HCT116 (cell line): ENCODE data around the gene HERC3. TPM values are rescaled to one million over a fixed set of nuclear protein-coding genes. Genes with fewer than 3 reads are reported as not detected.

Experiments
- ATAC-seq: fragments of 200-7000 bp; cut with Tn5 transposase; 2 replicates; pipeline ENCODE4 v1.9.1; 2020; ENCODE audit warnings: mild to moderate bottlenecking, moderate library complexity
- BruUV-seq: library from RNA; stranded (reverse); fragments of 400-500 nt; replicated peaks from 2 replicates; lab custom pipeline; 2021; lab: Mats Ljungman, UMichigan
- CTCF ChIA-PET: fragments of 300-600 bp; sonication (Branson Sonifier 250); formaldehyde crosslinking; loops from one replicate; lab custom pipeline; 2021; ENCODE audit warnings: antibody characterized with exemption; lab: Charles Lee
- POLR2A ChIA-PET: fragments of 300-600, 350-600 bp; sonication (Branson Sonifier 250); formaldehyde crosslinking; loops from one replicate; lab custom pipeline; 2021; ENCODE audit warnings: antibody characterized with exemption; lab: Charles Lee
- RAD21 ChIA-PET, 2 experiments: fragments of 300-600 bp; sonication (Branson Sonifier 250); formaldehyde crosslinking; loops; one replicate each; lab custom pipeline; 2023; ENCODE audit warnings: low total read pairs in 2 of 2; ENCODE audit not compliant: uncharacterized antibody in 2 of 2, unreplicated experiment in 2 of 2, low non-redundant PET in 1 of 2; lab: Charles Lee
- DNase-seq: peaks from one replicate; pipeline ENCODE4 v3.0.0-alpha.2; 2010; ENCODE audit warnings: low read depth, low spot score
- H2AFZ ChIP-seq: fragments of 200-600 bp; shearing (Covaris generic), sonication (generic); 2 replicates; pipeline ENCODE4 v1.6.1; 2017; ENCODE audit warnings: low read depth, mixed run types, mixed read lengths, antibody characterized with exemption, low read length; ENCODE audit not compliant: poor library complexity, severe bottlenecking
- H3K27ac ChIP-seq: 2 replicates; pipeline ENCODE4 v1.5.1; 2012; ENCODE audit warnings: low read depth, low read length
- H3K27me3 ChIP-seq: fragments of 200-600 bp; sonication (generic); 2 replicates; pipeline ENCODE4 v1.6.1; 2016; ENCODE audit warnings: mixed run types, low read length, mixed read lengths; ENCODE audit not compliant: insufficient read depth
- H3K36me3 ChIP-seq, 2 experiments: fragments of 200-500 bp in 1 of 2; fragments of 200-600 bp in 1 of 2; sonication (Bioruptor generic) in 1 of 2; sonication (generic) in 1 of 2; 2 replicates each; pipeline versions ENCODE4 v1.5.1 to v1.6.1; 2014 to 2016; ENCODE audit warnings: low read length in 2 of 2, inconsistent platforms in 1 of 2, mixed read lengths in 1 of 2, mixed run types in 1 of 2; ENCODE audit not compliant: insufficient read depth in 2 of 2, control insufficient read depth in 1 of 2
- H3K4me1 ChIP-seq, 2 experiments: fragments of 200-600 bp in 1 of 2; sonication (generic) in 1 of 2; 2 replicates each; pipeline versions ENCODE4 v1.5.1 to v1.6.1; 2012 to 2017; ENCODE audit warnings: low read length in 2 of 2, inconsistent platforms in 1 of 2, mild to moderate bottlenecking in 1 of 2, mixed read lengths in 1 of 2, mixed run types in 1 of 2, moderate library complexity in 1 of 2; ENCODE audit not compliant: insufficient read depth in 2 of 2, control insufficient read depth in 1 of 2
- H3K4me2 ChIP-seq: fragments of 200-600 bp; sonication (generic); 2 replicates; pipeline ENCODE4 v1.6.1; 2017; ENCODE audit warnings: mixed run types, low read length, mixed read lengths
- H3K4me3 ChIP-seq, 2 experiments: fragments of 200-600 bp in 1 of 2; sonication (generic) in 1 of 2; replicated peaks in 1 of 2; 2 replicates each; pipeline ENCODE4 v1.5.1; 2011 to 2016; ENCODE audit warnings: low read length in 2 of 2, control low read depth in 1 of 2, low read depth in 1 of 2, mild to moderate bottlenecking in 1 of 2, mixed read lengths in 1 of 2, mixed run types in 1 of 2
- H3K79me2 ChIP-seq: fragments of 200-600 bp; sonication (generic); 2 replicates; pipeline ENCODE4 v1.6.1; 2017; ENCODE audit warnings: mild to moderate bottlenecking, mixed run types, low read length, moderate library complexity, mixed read lengths; ENCODE audit not compliant: insufficient read depth
- H3K9ac ChIP-seq: fragments of 200-600 bp; sonication (generic); 2 replicates; pipeline ENCODE4 v1.6.1; 2016; ENCODE audit warnings: low read length, mixed read lengths
- H3K9me2 ChIP-seq: fragments of 200-600 bp; sonication (generic), shearing (Covaris generic); 2 replicates; pipeline ENCODE4 v1.6.1; 2017; ENCODE audit warnings: mixed run types, mild to moderate bottlenecking, moderate library complexity; ENCODE audit not compliant: insufficient read depth
- H3K9me3 ChIP-seq, 2 experiments: fragments of 200-500 bp in 1 of 2; fragments of 200-600 bp in 1 of 2; sonication (Bioruptor generic) in 1 of 2; sonication (generic) in 1 of 2; 2 replicates each; pipeline ENCODE4 v1.6.1; 2014 to 2017; ENCODE audit warnings: low read length in 2 of 2, mixed read lengths in 2 of 2, inconsistent platforms in 1 of 2, low read depth in 1 of 2, mild to moderate bottlenecking in 1 of 2, mixed run types in 1 of 2, moderate library complexity in 1 of 2; ENCODE audit not compliant: control insufficient read depth in 1 of 2, insufficient read depth in 1 of 2
- H4K20me1 ChIP-seq: fragments of 200-600 bp; sonication (generic), shearing (Covaris generic); 2 replicates; pipeline ENCODE4 v1.6.1; 2017; ENCODE audit warnings: mixed run types, mild to moderate bottlenecking, moderate library complexity; ENCODE audit not compliant: insufficient read depth
- ATF3 ChIP-seq: IDR thresholded peaks from 2 replicates; pipeline ENCODE4 v1.6.1; 2012
- CBX3 ChIP-seq: IDR thresholded peaks from 2 replicates; pipeline ENCODE4 v1.6.1; 2012; ENCODE audit warnings: low read depth
- ELF1 ChIP-seq: IDR thresholded peaks from 2 replicates; pipeline ENCODE4 v1.6.1; 2012; ENCODE audit warnings: low read depth, borderline replicate concordance
- MAX ChIP-seq: IDR thresholded peaks from 2 replicates; pipeline ENCODE4 v1.6.1; 2012
- POLR2AphosphoS5 ChIP-seq: IDR thresholded peaks from 2 replicates; pipeline ENCODE4 v1.6.1; 2011; ENCODE audit warnings: mild to moderate bottlenecking, low read depth, low read length, moderate library complexity
- RAD21 ChIP-seq: IDR thresholded peaks from 2 replicates; pipeline ENCODE4 v1.6.1; 2012; ENCODE audit warnings: low read depth, mild to moderate bottlenecking
- SIN3A ChIP-seq: IDR thresholded peaks from 2 replicates; pipeline ENCODE4 v1.6.1; 2012; ENCODE audit warnings: low read depth
- SP1 ChIP-seq: IDR thresholded peaks from 2 replicates; pipeline ENCODE4 v1.6.1; 2012; ENCODE audit warnings: low read depth
- YY1 ChIP-seq: IDR thresholded peaks from 2 replicates; pipeline ENCODE4 v1.6.1; 2011; ENCODE audit warnings: low read length, low read depth, moderate library complexity, mild to moderate bottlenecking; ENCODE audit not compliant: insufficient replicate concordance; ENCODE audit errors: extremely low read depth
- ZBTB33 ChIP-seq: IDR thresholded peaks from 2 replicates; pipeline ENCODE4 v1.6.1; 2011; ENCODE audit warnings: mild to moderate bottlenecking, low read length, moderate library complexity; ENCODE audit not compliant: insufficient replicate concordance; ENCODE audit errors: extremely low read depth
- ZNF274 ChIP-seq: fragments of 200-500 bp; sonication (Bioruptor generic); IDR thresholded peaks from 2 replicates; pipeline ENCODE4 v1.6.1; 2014; ENCODE audit warnings: mild to moderate bottlenecking, low read depth, low read length, inconsistent platforms
- intact Hi-C: fragments of 100-400 bp; cut with micrococcal nuclease; formaldehyde crosslinking; loops from 2 replicates; pipeline ENCODE4 v1.10.0; 2022
- total RNA-seq: library from RNA; stranded (reverse); gene quantifications from one replicate; pipeline ENCODE4 v1.2.1, GENCODE V29; 2021; ENCODE audit not compliant: unreplicated experiment

HERC3 gene
- total RNA-seq, 1 experiment from 2014 or later: 10.8 TPM

- TF ChIP-seq SIN3A (no peak), ZBTB33 (no peak), CBX3 (no peak), RAD21 (no peak), POLR2AphosphoS5 (no peak), ELF1 (no peak), YY1 (no peak), ATF3 (no peak), ZNF274 (no peak), SP1 (no peak), MAX (no peak)
- TF ChIP-seq, all 23 proteins: peak for 0
- Histone ChIP-seq H4K20me1 (no peaks in the 10 kb centered on the region), H2AFZ (no peak overlapping the region), H3K9me3 (no peaks in the 10 kb centered on the region), H3K27me3 (no peaks in the 10 kb centered on the region), H3K9ac (no peak overlapping the region), H3K36me3 (no peaks in the 10 kb centered on the region), H3K9me2 (no peaks in the 10 kb centered on the region), H3K4me3 (no peak overlapping the region), H3K4me2 (no peak overlapping the region), H3K27ac (no peak overlapping the region), H3K79me2 (no peaks in the 10 kb centered on the region), H3K4me1 (no peaks in the 10 kb centered on the region)
- RAD21 ChIA-PET: no interaction called here
- ATAC-seq (no peak), DNase-seq (no peak)
- intact Hi-C loops: loop anchor here (1.0 to 2.0 kb wide), 2 partner anchors 85 to 318 kb away; no protein-coding TSS in a partner anchor
- BruUV-seq: no TSS peak
- POLR2A ChIA-PET: no interaction called here
- CTCF ChIA-PET: interaction anchor here (1.0 to 1.5 kb wide), 3 partner anchors 85 to 318 kb away, joined by 3 to 10 read pairs (median 4); no protein-coding TSS in a partner anchor
Measured at GRCh38 chr4:88705805-88706492, 113.7 kb downstream of the HERC3 start.
